ENCODE measurements around the gene SPDYE2. TPM values are rescaled to one million over a fixed set of nuclear protein-coding genes. Genes with fewer than 3 reads are reported as not detected.
A peak's percentile ranks its signal among the peaks of the same experiment; 100 is the strongest.
"Not testable (repeated sequence)": the region's sequence is repeated elsewhere in the genome, so short reads cannot be mapped to it uniquely, and the experiment has no call there.

The SPDYE2 gene
- total and polyA plus RNA-seq, 3 donors from 2014 or later = 5.4 to 19.5 (median 15.6) TPM

- H3K36me3 ChIP-seq (ENCODE audit: low read depth, missing control alignments); H3K27ac ChIP-seq; intact Hi-C loops (cut with DNase I; ENCODE audit: low total_unique reads); H3K4me1 ChIP-seq; H3K27me3 ChIP-seq; DNase-seq; H3K9me3 ChIP-seq; H3K4me3 ChIP-seq: not testable (repeated sequence)
- no CpG with 5 or more reads among the region's 30 CpGs for WGBS, 2 donors
Measured at GRCh38 chr7:102611013-102611674, 60.1 kb downstream of the SPDYE2 start.

- H3K4me1 ChIP-seq; H3K9me3 ChIP-seq; H3K27me3 ChIP-seq; intact Hi-C loops (cut with DNase I; ENCODE audit: low total_unique reads); H3K4me3 ChIP-seq; H3K36me3 ChIP-seq (ENCODE audit: low read depth, missing control alignments): not testable (repeated sequence)
- DNase-seq = peak; percentile 32
- peak overlapping the region in 1 of 2 donors; percentile 53 for H3K27ac ChIP-seq
- 18 to 30% methylated on average over 7 of the region's 10 CpGs for WGBS, 2 donors
Measured at GRCh38 chr7:102611675-102612325, 60.8 kb downstream of the SPDYE2 start.

Other genes starting within 250 kb of the SPDYE2 start
- 1 to 10 TPM; 2.3 to 5.2 TPM for gene SPDYE6, start 194.8 kb upstream of the SPDYE2 start, total RNA-seq
- gene SPDYE6, start 194.8 kb upstream of the SPDYE2 start, polyA plus RNA-seq (ENCODE audit: insufficient read depth, low read depth, low replicate concordance) = 6.7 TPM
- gene PRKRIP1, start 154.9 kb upstream of the SPDYE2 start, total RNA-seq = 10 to 100 TPM; 52.5 to 71.1 TPM
- 50.8 TPM for gene PRKRIP1, start 154.9 kb upstream of the SPDYE2 start, polyA plus RNA-seq (ENCODE audit: insufficient read depth, low read depth, low replicate concordance)
- gene ORAI2, start 117.7 kb upstream of the SPDYE2 start, total RNA-seq = 10 to 100 TPM in 1 of 2 donors, 1 to 10 TPM in 1; 9.7 to 10.3 TPM
- gene ORAI2, start 117.7 kb upstream of the SPDYE2 start, polyA plus RNA-seq (ENCODE audit: insufficient read depth, low read depth, low replicate concordance) = 9.9 TPM
- gene ALKBH4, start 86.4 kb upstream of the SPDYE2 start, total RNA-seq = 10 to 100 TPM; 26.7 to 27.7 TPM
- gene ALKBH4, start 86.4 kb upstream of the SPDYE2 start, polyA plus RNA-seq (ENCODE audit: insufficient read depth, low read depth, low replicate concordance) = 9.3 TPM
- 100 to 1,000 TPM; 221 to 350 TPM for gene LRWD1, start 86.2 kb upstream of the SPDYE2 start, total RNA-seq
- 540 TPM for gene LRWD1, start 86.2 kb upstream of the SPDYE2 start, polyA plus RNA-seq (ENCODE audit: insufficient read depth, low read depth, low replicate concordance)
- 10 to 100 TPM; 33.9 to 46.0 TPM for gene POLR2J, start 72.3 kb upstream of the SPDYE2 start, total RNA-seq
- gene POLR2J, start 72.3 kb upstream of the SPDYE2 start, polyA plus RNA-seq (ENCODE audit: insufficient read depth, low read depth, low replicate concordance) = 73.1 TPM
- 10 to 100 TPM; 11.5 to 15.7 TPM for gene RASA4B, start 33.4 kb upstream of the SPDYE2 start, total RNA-seq
- 18.5 TPM for gene RASA4B, start 33.4 kb upstream of the SPDYE2 start, polyA plus RNA-seq (ENCODE audit: insufficient read depth, low read depth, low replicate concordance)
- gene UPK3BL2, start 7.5 kb upstream of the SPDYE2 start, total RNA-seq = 10 to 100 TPM in 1 of 2 donors, 1 to 10 TPM in 1; 5.6 to 10.5 TPM
- gene UPK3BL2, start 7.5 kb upstream of the SPDYE2 start, polyA plus RNA-seq (ENCODE audit: insufficient read depth, low read depth, low replicate concordance) = 4.4 TPM
- 10 to 100 TPM; 31.3 to 45.5 TPM for gene POLR2J3, start 21.4 kb downstream of the SPDYE2 start, total RNA-seq
- gene POLR2J3, start 21.4 kb downstream of the SPDYE2 start, polyA plus RNA-seq (ENCODE audit: insufficient read depth, low read depth, low replicate concordance) = 66.4 TPM
- 10 to 100 TPM; 28.0 to 49.0 TPM for gene RASA4, start 65.5 kb downstream of the SPDYE2 start, total RNA-seq
- gene RASA4, start 65.5 kb downstream of the SPDYE2 start, polyA plus RNA-seq (ENCODE audit: insufficient read depth, low read depth, low replicate concordance) = 43.3 TPM
- gene UPK3BL1, start 91.6 kb downstream of the SPDYE2 start, total RNA-seq = 10 to 100 TPM; 22.5 to 24.2 TPM
- gene UPK3BL1, start 91.6 kb downstream of the SPDYE2 start, polyA plus RNA-seq (ENCODE audit: insufficient read depth, low read depth, low replicate concordance) = 27.4 TPM
- 10 to 100 TPM in 1 of 2 donors, 1 to 10 TPM in 1; 1.4 to 10.6 TPM for gene SPDYE2B, start 99.1 kb downstream of the SPDYE2 start, total RNA-seq
- 3.3 TPM for gene SPDYE2B, start 99.1 kb downstream of the SPDYE2 start, polyA plus RNA-seq (ENCODE audit: insufficient read depth, low read depth, low replicate concordance)
- 10 to 100 TPM in 1 of 2 donors, 1 to 10 TPM in 1; 7.6 to 10.2 TPM for gene POLR2J2, start 120.4 kb downstream of the SPDYE2 start, total RNA-seq
- gene POLR2J2, start 120.4 kb downstream of the SPDYE2 start, polyA plus RNA-seq (ENCODE audit: insufficient read depth, low read depth, low replicate concordance) = 1.4 TPM
- 10 to 100 TPM; 15.2 to 23.9 TPM for gene FAM185A, start 197.8 kb downstream of the SPDYE2 start, total RNA-seq
- 4.5 TPM for gene FAM185A, start 197.8 kb downstream of the SPDYE2 start, polyA plus RNA-seq (ENCODE audit: insufficient read depth, low read depth, low replicate concordance)

Data from testis (tissue), 3 donors.